ENCODE measurements around the gene TMEM139. TPM values are rescaled to one million over a fixed set of nuclear protein-coding genes. Genes with fewer than 3 reads are reported as not detected.

TMEM139 gene
- total RNA-seq, 2 donors from 2014 or later: 1.3 to 1.5 TPM

DNA sequence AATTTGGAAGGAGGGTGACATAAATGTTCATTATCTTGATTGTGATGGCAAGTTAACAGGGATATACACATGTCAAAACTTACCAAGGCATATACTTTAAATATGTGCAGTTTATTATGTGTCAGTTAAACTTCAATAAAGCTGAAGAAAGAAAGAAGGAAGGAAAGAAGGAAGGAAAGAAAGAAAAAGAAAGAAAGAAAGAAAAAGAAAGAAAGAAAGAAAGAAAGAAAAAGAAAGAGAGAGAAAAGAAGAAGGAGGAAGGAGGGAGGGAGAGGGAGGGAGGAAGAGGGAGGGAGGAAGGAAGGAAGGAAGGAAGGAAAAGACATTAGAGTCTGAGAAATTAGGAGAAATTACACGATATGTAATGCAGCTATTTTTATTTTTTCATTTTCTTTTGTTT lies 37.4 kb upstream of the TMEM139 start:
- Mint-ChIP-seq H3K27ac (peak overlapping the region; percentile 84), H3K27me3 (ENCODE audit: low read depth) (no peaks in the 10 kb centered on the region), H3K4me3 (peak overlapping the region in 1 of 2 donors; percentile 33), H3K4me1 (ENCODE audit: low read depth) (peaks cover 87% of the 10 kb centered on the region), H3K9me3 (peaks cover 9 to 10% of the 10 kb centered on the region in 2 donors), H3K36me3 (ENCODE audit: insufficient read depth in 2 of 2) (peaks cover 14 to 17% of the 10 kb centered on the region in 2 donors)
- no peak for DNase-seq
- ATAC-seq (replicated peaks in 1 of 2): no peak

DNA sequence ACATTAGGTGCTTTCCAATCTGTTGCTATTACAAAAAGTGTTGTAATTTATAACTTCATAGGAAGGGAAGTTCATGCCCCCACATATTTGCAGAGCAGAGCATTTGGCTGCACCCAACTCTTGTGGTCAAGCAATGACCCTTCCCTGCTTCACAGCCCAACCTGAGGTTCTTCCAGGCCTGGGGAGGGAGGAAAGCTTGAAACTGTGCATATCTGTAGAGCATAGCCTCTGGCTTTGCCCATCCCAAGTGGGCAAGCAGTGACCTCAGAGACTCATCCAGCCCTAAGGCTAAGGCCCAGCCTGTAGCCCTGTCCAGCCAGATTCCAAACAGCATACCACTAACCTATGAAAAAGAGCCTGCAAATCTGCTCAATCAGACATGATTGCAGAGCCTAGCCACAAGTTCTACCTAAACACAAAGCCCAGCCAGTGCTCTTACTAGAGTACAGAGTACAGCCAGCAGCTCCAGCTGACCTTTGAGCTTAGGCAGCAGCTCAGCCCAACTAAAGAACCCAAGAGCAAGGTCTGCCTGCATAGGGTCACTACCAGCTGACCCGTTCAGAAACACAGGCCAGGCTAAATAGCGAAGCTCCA lies 35.9 kb upstream of the TMEM139 start:
- Mint-ChIP-seq H3K4me1 (ENCODE audit: low read depth) (peaks cover 93% of the 10 kb centered on the region), H3K9me3 (peaks cover 12 to 14% of the 10 kb centered on the region in 2 donors), H3K27ac (no peak overlapping the region), H3K27me3 (ENCODE audit: low read depth) (no peaks in the 10 kb centered on the region), H3K4me3 (peak overlapping the region in 1 of 2 donors; percentile 39), H3K36me3 (ENCODE audit: insufficient read depth in 2 of 2) (peaks cover 18 to 24% of the 10 kb centered on the region in 2 donors)
- no peak for ATAC-seq (replicated peaks in 1 of 2)
- no peak for DNase-seq

DNA sequence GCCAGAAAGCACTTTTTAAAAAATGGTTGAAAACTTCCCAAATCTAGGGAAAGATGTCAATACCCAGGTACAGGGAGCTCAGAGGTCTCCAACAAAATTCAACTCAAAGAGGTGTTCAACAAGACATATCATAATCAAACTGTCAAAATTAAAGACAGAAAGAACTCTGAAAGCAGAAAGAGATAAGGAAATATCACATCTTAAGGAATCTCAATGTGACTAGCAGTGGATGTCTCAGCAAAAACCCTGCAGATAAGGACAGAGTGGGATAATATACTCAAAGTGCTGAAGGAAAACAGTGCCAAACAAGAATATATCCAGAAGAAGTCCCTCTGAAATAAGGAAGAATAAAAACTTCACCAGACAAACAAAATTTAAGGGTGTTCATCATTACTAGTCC lies 34.6 kb upstream of the TMEM139 start:
- peaks cover 18 to 29% of the 10 kb centered on the region in 2 donors for H3K36me3 Mint-ChIP-seq (ENCODE audit: insufficient read depth in 2 of 2)
- ATAC-seq (replicated peaks in 1 of 2): no peak
- H3K9me3 Mint-ChIP-seq: peaks cover 12 to 18% of the 10 kb centered on the region in 2 donors
- no peaks in the 10 kb centered on the region for H3K27me3 Mint-ChIP-seq (ENCODE audit: low read depth)
- peak overlapping the region in 1 of 2 donors; percentile 3 for H3K4me3 Mint-ChIP-seq
- H3K4me1 Mint-ChIP-seq (ENCODE audit: low read depth): peaks cover 93% of the 10 kb centered on the region
- DNase-seq: no peak
- peak overlapping the region; percentile 42 for H3K27ac Mint-ChIP-seq

- no peaks in the 10 kb centered on the region for H3K27me3 Mint-ChIP-seq (ENCODE audit: low read depth)
- peaks cover 93% of the 10 kb centered on the region for H3K4me1 Mint-ChIP-seq (ENCODE audit: low read depth)
- H3K9me3 Mint-ChIP-seq: peaks cover 12 to 18% of the 10 kb centered on the region in 2 donors
- DNase-seq (no peak), ATAC-seq (replicated peaks in 1 of 2) (no peak)
- peaks cover 18 to 28% of the 10 kb centered on the region in 2 donors for H3K36me3 Mint-ChIP-seq (ENCODE audit: insufficient read depth in 2 of 2)
- peak overlapping the region; percentile 42 for H3K27ac Mint-ChIP-seq
- peak overlapping the region; percentile 26 to 41 for H3K4me3 Mint-ChIP-seq
Observed at GRCh38 chr7:143250822-143251221, 33.9 kb upstream of the TMEM139 start.

GRCh38 chr7:143252006-143252405 lies 32.8 kb upstream of the TMEM139 start:
- peaks cover 8 to 16% of the 10 kb centered on the region in 2 donors for H3K9me3 Mint-ChIP-seq
- peak overlapping the region; percentile 35 to 48 for H3K4me3 Mint-ChIP-seq
- ATAC-seq (replicated peaks in 1 of 2): peak; percentile 60 to 64
- DNase-seq: peak in 1 of 2 donors; percentile 28
- peaks cover 15 to 24% of the 10 kb centered on the region in 2 donors for H3K36me3 Mint-ChIP-seq (ENCODE audit: insufficient read depth in 2 of 2)
- no peaks in the 10 kb centered on the region for H3K27me3 Mint-ChIP-seq (ENCODE audit: low read depth)
- peaks cover 88% of the 10 kb centered on the region for H3K4me1 Mint-ChIP-seq (ENCODE audit: low read depth)
- peak overlapping the region; percentile 88 for H3K27ac Mint-ChIP-seq

DNA sequence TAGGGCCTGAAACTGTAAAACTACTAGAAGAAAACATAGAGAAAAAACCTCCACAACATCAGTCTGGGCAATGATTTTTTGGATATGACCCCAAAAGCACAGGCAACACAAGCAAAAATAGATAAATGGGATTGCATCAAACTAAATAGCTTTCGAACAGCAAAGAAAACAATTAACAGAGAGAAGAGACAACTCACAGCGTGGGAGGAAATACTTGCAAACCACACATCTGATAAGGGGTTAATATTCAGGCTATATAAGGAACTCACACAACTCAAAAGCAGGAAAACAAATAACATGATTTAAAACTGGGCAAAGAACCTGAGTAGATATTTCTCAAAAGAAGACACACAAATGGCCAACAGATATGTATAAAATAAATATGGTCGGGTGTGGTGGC lies 29.2 kb upstream of the TMEM139 start:
- no peak for DNase-seq
- no peak overlapping the region for H3K4me3 Mint-ChIP-seq
- H3K9me3 Mint-ChIP-seq: peaks cover 4 to 10% of the 10 kb centered on the region in 2 donors
- no peaks in the 10 kb centered on the region for H3K27me3 Mint-ChIP-seq (ENCODE audit: low read depth)
- H3K27ac Mint-ChIP-seq: no peak overlapping the region
- peaks cover 82% of the 10 kb centered on the region for H3K4me1 Mint-ChIP-seq (ENCODE audit: low read depth)
- ATAC-seq (replicated peaks in 1 of 2): no peak
- H3K36me3 Mint-ChIP-seq (ENCODE audit: insufficient read depth in 2 of 2): peaks cover 5 to 18% of the 10 kb centered on the region in 2 donors

- DNase-seq (no peak), ATAC-seq (replicated peaks in 1 of 2) (no peak)
- Mint-ChIP-seq H3K36me3 (ENCODE audit: insufficient read depth in 2 of 2) (peaks cover 5 to 16% of the 10 kb centered on the region in 2 donors), H3K4me3 (no peak overlapping the region), H3K4me1 (ENCODE audit: low read depth) (peaks cover 75% of the 10 kb centered on the region), H3K9me3 (peaks cover 3 to 8% of the 10 kb centered on the region in 2 donors), H3K27ac (peak overlapping the region; percentile 3), H3K27me3 (ENCODE audit: low read depth) (no peaks in the 10 kb centered on the region)
Observed at GRCh38 chr7:143256325-143256724, 28.4 kb upstream of the TMEM139 start.

DNA sequence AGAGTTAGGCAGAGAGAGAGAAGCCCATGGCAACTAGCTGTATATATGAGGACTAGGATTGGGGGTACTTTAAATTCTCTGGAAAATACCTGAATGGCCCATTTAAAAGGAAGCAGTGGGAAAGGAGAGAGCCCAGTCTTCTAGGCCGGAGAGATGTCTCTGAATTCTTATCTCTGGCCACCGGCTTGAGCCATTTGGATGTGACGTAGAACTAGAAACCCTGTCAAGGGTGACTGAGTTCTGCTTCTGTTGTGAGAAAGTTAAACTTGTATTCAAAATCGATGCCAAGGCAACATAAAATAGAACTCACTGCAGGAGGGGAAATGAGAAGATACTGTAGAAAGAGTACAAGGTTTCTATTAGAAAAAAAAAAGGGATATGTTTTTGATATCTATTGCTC lies 27.8 kb upstream of the TMEM139 start:
- Mint-ChIP-seq H3K27ac (peak overlapping the region; percentile 3), H3K9me3 (peaks cover 3 to 8% of the 10 kb centered on the region in 2 donors), H3K27me3 (ENCODE audit: low read depth) (no peaks in the 10 kb centered on the region), H3K4me1 (ENCODE audit: low read depth) (peaks cover 72% of the 10 kb centered on the region), H3K4me3 (no peak overlapping the region), H3K36me3 (ENCODE audit: insufficient read depth in 2 of 2) (peaks cover 8 to 14% of the 10 kb centered on the region in 2 donors)
- ATAC-seq (replicated peaks in 1 of 2) (no peak), DNase-seq (no peak)

DNA sequence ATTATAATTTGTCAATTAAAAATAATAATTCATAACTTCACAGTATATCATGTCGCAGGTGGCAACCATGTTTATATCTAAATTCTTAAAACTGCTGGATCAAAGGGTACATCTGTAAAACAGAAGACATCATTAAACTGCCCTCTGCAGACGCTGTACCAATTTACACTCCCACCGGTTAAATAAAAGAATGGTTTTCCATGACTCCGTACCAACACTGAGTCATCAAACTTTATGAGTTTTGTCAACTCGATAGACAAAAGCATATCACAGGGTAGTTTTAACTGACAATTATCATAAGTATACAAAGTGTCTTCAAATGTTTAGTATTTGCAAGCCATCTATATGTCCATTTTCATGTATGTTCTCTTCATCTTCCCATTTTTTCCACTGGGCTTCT lies 27.3 kb upstream of the TMEM139 start:
- peak overlapping the region; percentile 32 for H3K27ac Mint-ChIP-seq
- ATAC-seq (replicated peaks in 1 of 2) (no peak), DNase-seq (no peak)
- peaks cover 6 to 11% of the 10 kb centered on the region in 2 donors for H3K36me3 Mint-ChIP-seq (ENCODE audit: insufficient read depth in 2 of 2)
- H3K9me3 Mint-ChIP-seq: peaks cover 1 to 8% of the 10 kb centered on the region in 2 donors
- peaks cover 71% of the 10 kb centered on the region for H3K4me1 Mint-ChIP-seq (ENCODE audit: low read depth)
- H3K27me3 Mint-ChIP-seq (ENCODE audit: low read depth): no peaks in the 10 kb centered on the region
- H3K4me3 Mint-ChIP-seq: no peak overlapping the region

DNA sequence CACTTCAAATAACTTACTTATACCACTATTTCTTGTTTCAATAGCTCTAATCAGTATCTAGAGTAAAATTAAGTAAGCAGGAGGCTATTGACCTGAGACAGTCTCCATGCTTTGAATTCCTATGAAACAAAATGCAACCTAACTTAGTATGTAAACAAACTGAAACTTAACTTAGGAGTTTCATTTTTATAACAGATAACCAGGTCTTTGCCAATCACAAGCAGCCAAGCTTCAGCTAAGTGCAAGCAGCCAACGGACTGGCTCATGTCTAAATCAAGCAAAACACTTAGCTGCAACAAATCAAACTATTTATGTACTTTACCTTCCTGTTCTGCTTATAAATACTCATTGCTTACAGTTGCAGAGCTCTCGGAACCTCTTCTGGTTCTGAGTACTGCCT lies 25.9 kb upstream of the TMEM139 start:
- peak; percentile 3 to 32 for ATAC-seq (replicated peaks in 1 of 2)
- peak overlapping the region; percentile 99 for H3K27ac Mint-ChIP-seq
- peaks cover 0 to 4% of the 10 kb centered on the region in 2 donors for H3K9me3 Mint-ChIP-seq
- peaks cover 66% of the 10 kb centered on the region for H3K4me1 Mint-ChIP-seq (ENCODE audit: low read depth)
- H3K36me3 Mint-ChIP-seq (ENCODE audit: insufficient read depth in 2 of 2): peaks cover 6% of the 10 kb centered on the region in 2 donors
- no peaks in the 10 kb centered on the region for H3K27me3 Mint-ChIP-seq (ENCODE audit: low read depth)
- peak overlapping the region; percentile 75 to 97 for H3K4me3 Mint-ChIP-seq
- no peak for DNase-seq

GRCh38 chr7:143259765-143260164 lies 25.0 kb upstream of the TMEM139 start:
- Mint-ChIP-seq H3K27me3 (ENCODE audit: low read depth) (no peaks in the 10 kb centered on the region), H3K9me3 (no peaks in the 10 kb centered on the region), H3K4me3 (peak overlapping the region in 1 of 2 donors; percentile 16), H3K36me3 (ENCODE audit: insufficient read depth in 2 of 2) (peaks cover 8 to 11% of the 10 kb centered on the region in 2 donors), H3K27ac (no peak overlapping the region), H3K4me1 (ENCODE audit: low read depth) (peaks cover 66% of the 10 kb centered on the region)
- ATAC-seq (replicated peaks in 1 of 2): no peak
- DNase-seq: no peak

DNA sequence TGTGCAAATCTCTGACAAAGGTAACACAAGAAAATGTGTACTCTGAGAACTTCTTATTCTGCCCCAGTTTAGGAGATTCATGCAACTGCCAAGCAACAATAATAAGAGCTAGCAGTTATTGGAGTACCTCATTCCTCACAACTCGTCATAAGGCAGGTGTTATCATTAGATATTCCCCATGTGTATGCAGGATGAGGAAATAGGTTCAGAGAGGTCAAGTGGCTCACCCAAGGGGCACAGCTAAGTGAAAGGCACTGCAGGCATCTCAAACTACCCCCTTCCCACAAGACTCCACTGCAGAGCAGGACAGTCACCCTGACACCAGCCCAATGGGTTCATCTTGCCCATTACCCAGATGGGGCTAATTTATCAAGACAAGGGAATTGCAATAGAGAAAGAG lies 22.9 kb upstream of the TMEM139 start:
- Mint-ChIP-seq H3K4me3 (peak overlapping the region; percentile 96 to 99), H3K36me3 (ENCODE audit: insufficient read depth in 2 of 2) (peaks cover 12 to 21% of the 10 kb centered on the region in 2 donors), H3K27me3 (ENCODE audit: low read depth) (no peaks in the 10 kb centered on the region), H3K4me1 (ENCODE audit: low read depth) (peaks cover 69% of the 10 kb centered on the region), H3K9me3 (no peaks in the 10 kb centered on the region), H3K27ac (peak overlapping the region; percentile 88)
- ATAC-seq (replicated peaks in 1 of 2): no peak
- no peak for DNase-seq

DNA sequence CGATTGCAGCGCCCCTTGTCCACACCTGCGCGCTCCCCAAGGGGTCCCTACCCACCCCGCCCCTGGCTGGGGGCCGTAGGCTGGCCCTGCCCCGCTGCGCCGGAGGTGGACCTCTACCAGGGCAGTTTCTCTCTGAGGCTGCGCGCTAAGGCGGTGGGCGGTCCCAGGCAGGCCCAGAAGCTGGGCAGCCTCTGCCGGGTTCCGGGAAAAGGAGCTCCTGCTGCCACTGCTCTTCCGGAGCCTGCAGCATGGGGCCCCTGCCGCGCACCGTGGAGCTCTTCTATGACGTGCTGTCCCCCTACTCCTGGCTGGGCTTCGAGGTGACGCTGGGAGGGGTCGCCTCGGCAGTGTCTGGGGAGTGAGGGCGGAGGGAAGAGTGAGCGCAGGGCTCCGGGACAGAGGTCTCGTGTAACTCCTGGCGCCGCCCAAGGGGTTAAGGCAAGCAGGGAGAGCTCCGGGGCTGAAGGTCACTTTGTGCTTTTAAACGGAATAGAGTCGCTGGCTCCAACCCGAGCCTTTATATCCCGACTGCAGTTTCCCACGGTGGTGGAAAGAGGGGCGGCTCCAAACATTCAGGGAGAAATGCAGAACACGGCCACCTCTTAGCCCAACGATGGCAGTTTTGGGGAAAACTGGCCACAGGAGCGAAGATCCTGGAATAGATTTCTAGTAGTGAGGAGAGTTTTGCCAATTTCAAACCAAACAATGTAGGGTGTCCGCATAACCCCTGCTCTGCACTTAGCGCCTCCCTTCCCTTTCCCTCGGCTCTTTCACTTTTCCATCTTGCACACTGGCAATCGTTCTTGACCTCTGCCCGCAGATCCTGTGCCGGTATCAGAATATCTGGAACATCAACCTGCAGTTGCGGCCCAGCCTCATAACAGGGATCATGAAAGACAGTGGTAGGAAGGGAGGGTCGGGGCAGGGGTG lies 21.2 kb upstream of the TMEM139 start, which contains the start of gene GSTK1:
GSTK1 (plus strand) TSS at position 176 of the 930 bp plus-strand sequence; CDS start at position 249, 73 bp downstream.
- H3K36me3 Mint-ChIP-seq (ENCODE audit: insufficient read depth in 2 of 2): peaks cover 12 to 24% of the 10 kb centered on the region in 2 donors
- H3K27me3 Mint-ChIP-seq (ENCODE audit: low read depth): no peaks in the 10 kb centered on the region
- H3K4me1 Mint-ChIP-seq (ENCODE audit: low read depth): peaks cover 69% of the 10 kb centered on the region
- DNase-seq (peak; percentile 88 to 89), ATAC-seq (replicated peaks in 1 of 2) (peak; percentile 95 to 99)
- no peaks in the 10 kb centered on the region for H3K9me3 Mint-ChIP-seq
- H3K27ac Mint-ChIP-seq: peak within 1 kb of the TSS; percentile 99
- H3K4me3 Mint-ChIP-seq: peak within 1 kb of the TSS; percentile 96 to 99
